Neutrophil (primary cell): ENCODE data around the gene ARNT2.

Source experiments
- H3K27ac ChIP-seq: fragments of 200-600 bp; sonication (generic); 2 replicates; pipeline ENCODE4 v1.5.1; 2016; ENCODE audit warnings: mild to moderate bottlenecking, moderate library complexity
- H3K27me3 ChIP-seq: fragments of 200-600 bp; sonication (generic); 2 replicates; pipeline ENCODE4 v1.6.0; 2016; ENCODE audit warnings: mild to moderate bottlenecking
- H3K36me3 ChIP-seq: fragments of 200-600 bp; sonication (generic); 2 replicates; pipeline ENCODE4 v1.5.1; 2017
- H3K4me1 ChIP-seq, 2 experiments: fragments of 200-600 bp in 1 of 2; sonication (generic) in 1 of 2; 1 replicate in 1 of 2; 2 replicates in 1 of 2; pipeline versions ENCODE4 v1.5.1 to v1.6.1; 2013 to 2016; ENCODE audit warnings: low read depth in 1 of 2, low read length in 1 of 2, mild to moderate bottlenecking in 1 of 2, moderate library complexity in 1 of 2; ENCODE audit not compliant: control insufficient read depth in 1 of 2, insufficient read depth in 1 of 2
- H3K4me3 ChIP-seq, 2 experiments: fragments of 200-600 bp in 1 of 2; sonication (generic) in 1 of 2; 1 replicate in 1 of 2; 2 replicates in 1 of 2; pipeline ENCODE4 v1.5.1; 2013 to 2016; ENCODE audit warnings: low read depth in 1 of 2, low read length in 1 of 2, mild to moderate bottlenecking in 1 of 2, moderate library complexity in 1 of 2
- H3K9me3 ChIP-seq: fragments of 200-600 bp; sonication (generic); 2 replicates; pipeline ENCODE4 v1.5.1; 2016
- CTCF ChIP-seq: fragments of 200-600 bp; sonication (generic); IDR thresholded peaks from 2 replicates; pipeline ENCODE4 v1.5.1; 2016; ENCODE audit warnings: antibody characterized with exemption

ARNT2 gene

GRCh38 chr15:80531796-80532195 lies 127.6 kb downstream of the ARNT2 start:
- no peak for TF ChIP-seq CTCF
- Histone ChIP-seq H3K4me1 (no peaks in the 10 kb centered on the region), H3K27me3 (peaks cover 9% of the 10 kb centered on the region), H3K9me3 (no peaks in the 10 kb centered on the region), H3K27ac (no peak overlapping the region), H3K4me3 (no peak overlapping the region), H3K36me3 (no peaks in the 10 kb centered on the region)

- no peak for TF ChIP-seq CTCF
- H3K27me3 ChIP-seq: peaks cover 18% of the 10 kb centered on the region
Observed at GRCh38 chr15:80533790-80534333, 129.7 kb downstream of the ARNT2 start.

GRCh38 chr15:80536231-80536630 lies 132.0 kb downstream of the ARNT2 start:
- Histone ChIP-seq H3K9me3 (no peaks in the 10 kb centered on the region), H3K27ac (no peak overlapping the region), H3K36me3 (no peaks in the 10 kb centered on the region), H3K4me1 (no peaks in the 10 kb centered on the region), H3K4me3 (no peak overlapping the region), H3K27me3 (peaks cover 18% of the 10 kb centered on the region)
- no peak for TF ChIP-seq CTCF

More at GRCh38 chr15:80533790-80534333, 129.7 kb downstream of the ARNT2 start:
- Histone ChIP-seq H3K9me3 (no peaks in the 10 kb centered on the region), H3K4me3 (no peak overlapping the region), H3K27ac (no peak overlapping the region), H3K4me1 (no peaks in the 10 kb centered on the region), H3K36me3 (no peaks in the 10 kb centered on the region)

- peaks cover 15% of the 10 kb centered on the region for H3K27me3 ChIP-seq
- no peaks in the 10 kb centered on the region for H3K9me3 ChIP-seq
- no peaks in the 10 kb centered on the region for H3K4me1 ChIP-seq
- H3K27ac ChIP-seq: no peak overlapping the region
- no peak overlapping the region for H3K4me3 ChIP-seq
- no peak for TF ChIP-seq CTCF
- no peaks in the 10 kb centered on the region for H3K36me3 ChIP-seq
Observed at GRCh38 chr15:80536716-80537115, 132.5 kb downstream of the ARNT2 start.

GRCh38 chr15:80545078-80545477 lies 140.9 kb downstream of the ARNT2 start:
- no peaks in the 10 kb centered on the region for H3K36me3 ChIP-seq
- no peaks in the 10 kb centered on the region for H3K9me3 ChIP-seq
- H3K27ac ChIP-seq: no peak overlapping the region
- TF ChIP-seq CTCF: no peak
- peaks cover 23% of the 10 kb centered on the region for H3K27me3 ChIP-seq
- H3K4me1 ChIP-seq: no peaks in the 10 kb centered on the region
- no peak overlapping the region for H3K4me3 ChIP-seq

GRCh38 chr15:80547264-80547663 lies 143.1 kb downstream of the ARNT2 start:
- Histone ChIP-seq H3K4me1 (no peaks in the 10 kb centered on the region), H3K4me3 (no peak overlapping the region), H3K27me3 (peaks cover 45% of the 10 kb centered on the region), H3K9me3 (no peaks in the 10 kb centered on the region), H3K36me3 (no peaks in the 10 kb centered on the region), H3K27ac (no peak overlapping the region)
- no peak for TF ChIP-seq CTCF
